ENCODE measurements around the gene RET.
A peak's percentile ranks its signal among the peaks of the same experiment; 100 is the strongest.
"Not testable (repeated sequence)": the region's sequence is repeated elsewhere in the genome, so short reads cannot be mapped to it uniquely, and the experiment has no call there.

The RET gene

GRCh38 chr10:43135064-43135463 is 58.2 kb downstream of the RET start:
- no peak for DNase-seq

- no peak for DNase-seq
Observed at GRCh38 chr10:43135656-43136055, 58.8 kb downstream of the RET start.

DNA sequence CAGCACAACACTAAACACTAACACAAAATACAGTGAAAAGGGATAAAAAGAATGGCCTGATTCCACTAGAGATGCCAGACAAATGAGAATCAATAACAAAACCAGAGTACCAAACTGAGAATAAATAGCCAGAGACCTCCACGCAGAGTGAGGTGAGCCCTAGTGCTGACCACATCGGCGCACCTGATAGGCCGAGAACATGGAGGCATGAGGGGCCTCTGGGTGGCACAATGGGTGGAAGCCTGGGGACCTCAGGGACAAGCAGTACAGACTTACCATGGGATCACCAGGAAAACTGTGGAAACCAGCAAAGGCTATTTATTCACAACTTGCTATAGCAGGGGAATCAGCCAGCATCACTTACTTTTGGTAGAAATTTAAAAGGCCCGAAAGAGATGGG is 59.6 kb downstream of the RET start:
- DNase-seq, result no peak

DNA sequence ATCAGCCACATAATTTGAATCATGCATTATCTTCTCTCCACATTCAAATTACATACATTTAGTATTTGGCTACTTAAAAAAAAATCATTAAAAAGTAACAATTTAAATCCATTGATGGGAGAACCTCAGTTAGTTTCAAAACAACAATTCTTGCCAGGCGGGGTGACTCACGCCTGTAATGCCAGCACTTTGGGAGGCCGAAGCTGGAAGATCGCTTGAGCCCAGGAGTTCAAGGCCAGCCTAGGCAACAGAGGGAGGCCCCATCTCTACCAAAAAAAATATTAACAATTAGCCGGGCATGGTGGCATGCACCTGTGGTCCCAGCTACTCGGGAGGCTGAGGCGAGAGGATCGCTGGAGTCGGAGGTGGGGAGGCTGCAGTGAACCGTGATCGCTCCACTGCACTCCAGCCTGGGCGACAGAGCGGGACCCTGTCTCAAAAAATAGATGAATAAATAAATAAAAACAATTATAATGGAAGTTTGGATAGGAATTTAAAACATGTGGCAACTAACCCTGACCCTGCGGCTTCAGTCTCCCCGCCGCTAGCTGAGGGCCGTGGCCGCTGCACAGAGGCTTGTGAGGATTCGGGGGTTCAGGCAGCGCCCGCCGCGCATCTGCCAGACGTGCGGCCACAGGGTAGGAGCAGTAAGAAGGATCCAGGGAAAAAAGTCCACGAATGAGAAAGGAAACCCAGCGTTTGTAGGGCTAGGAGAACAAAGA is 60.3 kb downstream of the RET start:
- no peak for DNase-seq

DNA sequence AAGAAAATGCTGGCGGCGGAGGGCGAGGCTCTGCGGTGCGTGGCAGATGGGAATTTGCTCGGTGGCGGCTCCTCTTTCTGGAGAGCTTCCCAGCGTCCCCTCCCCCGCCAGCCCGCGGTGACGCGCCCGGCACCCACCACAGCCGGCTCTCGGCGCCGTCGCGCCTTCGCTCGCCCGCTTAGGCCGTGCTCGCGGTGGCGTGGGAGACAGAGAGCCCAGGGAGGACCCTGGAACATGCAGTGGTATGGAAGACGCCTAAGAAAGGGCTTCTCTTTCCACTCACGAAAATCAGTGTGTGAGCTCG is 60.8 kb downstream of the RET start:
- peak; percentile 91 for DNase-seq

DNA sequence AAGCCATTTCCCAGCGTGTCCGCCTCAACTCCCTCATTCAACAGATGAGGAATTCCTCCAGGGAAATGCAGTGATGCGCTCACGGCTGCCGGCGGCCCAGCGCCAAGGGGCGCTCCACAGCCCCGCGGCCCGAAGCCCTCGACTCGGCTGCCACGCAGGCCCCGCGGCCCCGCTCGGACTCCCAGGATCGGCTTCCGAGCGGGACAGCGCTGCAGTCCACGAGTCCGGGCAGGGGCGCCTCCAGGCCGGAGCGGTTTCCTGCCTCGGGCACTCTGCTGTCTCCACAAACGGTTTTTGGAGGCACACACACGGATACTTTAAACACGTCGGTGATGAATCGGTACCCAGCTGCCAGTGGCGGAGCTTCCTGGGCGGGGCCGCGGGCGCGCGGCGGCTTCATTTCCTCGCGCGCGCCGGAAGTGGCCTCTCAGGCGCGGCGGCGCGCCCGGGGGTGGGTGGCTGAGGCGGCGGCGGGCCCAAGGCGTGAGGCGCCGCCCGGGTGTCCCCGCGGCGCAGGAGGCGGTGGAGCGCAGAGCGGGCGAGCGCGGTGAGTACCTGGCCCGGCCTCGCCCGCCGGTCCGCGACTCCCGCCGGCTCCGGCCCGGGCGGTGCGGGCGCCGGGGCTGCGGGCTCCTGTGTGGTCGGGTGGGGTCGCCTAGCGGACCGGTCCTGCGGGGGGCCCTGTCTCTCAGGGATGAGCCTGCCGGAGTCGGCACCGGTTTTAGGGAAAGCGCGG is 61.3 kb downstream of the RET start, which contains the start of gene CSGALNACT2:
Gene CSGALNACT2 (plus strand): TSS at position 425 of the 736 bp plus-strand sequence. CDS start 16,705 bp downstream, outside the sequence.
- peak; percentile 69 for DNase-seq

DNA sequence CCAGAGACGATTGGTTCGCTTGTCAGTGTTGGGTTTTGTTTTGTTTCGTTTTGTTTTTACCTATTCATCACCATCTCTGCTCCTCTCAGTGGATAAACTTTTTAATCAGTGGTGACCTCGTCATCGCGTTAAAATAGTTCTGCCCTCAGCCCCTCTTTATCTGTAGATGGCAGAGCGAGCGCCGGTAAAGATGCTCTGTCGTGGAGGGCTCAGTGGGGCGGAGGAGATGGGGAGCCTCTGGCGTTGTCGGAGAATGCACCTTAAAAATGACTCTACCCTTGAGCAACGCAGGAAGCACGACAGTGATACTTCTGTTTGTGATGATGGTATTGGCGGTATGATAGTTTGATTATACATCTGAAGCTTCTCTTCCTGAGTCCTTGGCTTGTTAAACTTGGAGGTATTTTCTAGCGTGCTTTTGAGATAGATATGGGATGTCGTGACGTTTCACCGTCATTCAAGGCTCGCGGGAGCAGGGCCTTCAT is 61.9 kb downstream of the RET start:
- DNase-seq, result no peak

DNA sequence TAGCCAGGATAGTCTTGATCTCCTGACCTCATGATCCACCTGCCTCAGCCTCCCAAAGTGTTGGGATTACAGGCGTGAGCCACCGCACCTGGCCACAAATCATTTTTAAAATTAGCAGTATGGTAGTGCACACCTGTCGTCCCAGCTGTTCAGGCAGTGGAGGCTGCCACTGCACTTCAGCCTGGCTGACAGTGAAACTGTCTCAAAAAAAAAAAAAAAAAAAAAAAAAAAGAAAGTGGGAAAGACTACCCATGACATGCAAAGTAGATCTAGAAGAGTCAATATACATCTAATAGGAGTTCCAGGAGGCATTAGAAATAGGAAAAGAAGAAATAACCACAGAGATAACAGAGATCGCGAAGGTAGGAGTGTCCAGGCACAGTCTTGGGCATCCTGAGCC is 64.6 kb downstream of the RET start:
- no peak for DNase-seq

DNA sequence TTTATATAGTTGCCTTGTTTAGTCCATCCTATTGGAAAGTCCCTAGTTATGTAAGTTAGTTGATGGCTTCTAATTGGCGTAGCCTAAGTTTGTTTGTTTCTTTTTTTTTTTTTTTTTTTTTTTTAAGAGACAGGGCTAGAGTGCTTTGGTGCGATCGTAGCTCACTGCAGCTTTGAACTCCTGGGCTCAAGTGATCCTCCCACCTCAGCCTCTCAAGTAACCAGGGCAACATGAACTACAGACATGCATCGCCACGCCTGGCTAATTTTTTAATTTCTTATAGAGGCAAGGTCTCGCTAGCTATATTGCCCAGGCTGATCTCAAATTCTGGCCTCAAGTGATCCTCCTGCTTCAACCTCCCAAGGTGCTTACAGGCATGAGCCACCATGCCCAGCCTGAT is 68.4 kb downstream of the RET start:
- DNase-seq, result no peak

DNA sequence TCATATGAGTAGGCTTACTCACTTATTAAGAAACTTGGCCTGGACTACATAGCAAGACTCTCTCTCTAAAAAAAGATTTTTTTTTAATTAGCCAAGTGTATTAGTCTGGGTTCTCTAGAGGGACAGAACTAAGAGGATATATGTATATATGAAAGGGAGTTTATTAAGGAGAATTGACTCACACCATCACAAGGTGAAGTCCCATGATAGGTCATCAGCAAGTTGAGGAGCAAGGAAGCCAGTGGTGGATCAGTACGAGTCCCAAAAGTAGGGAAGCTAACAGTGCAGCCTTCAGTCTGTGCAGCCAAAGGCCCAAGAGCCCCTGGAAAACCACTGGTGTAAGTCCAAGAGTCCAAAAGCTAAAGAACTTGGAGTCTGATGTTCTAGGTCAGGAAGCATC is 69.1 kb downstream of the RET start:
- DNase-seq, result not testable (repeated sequence)

DNA sequence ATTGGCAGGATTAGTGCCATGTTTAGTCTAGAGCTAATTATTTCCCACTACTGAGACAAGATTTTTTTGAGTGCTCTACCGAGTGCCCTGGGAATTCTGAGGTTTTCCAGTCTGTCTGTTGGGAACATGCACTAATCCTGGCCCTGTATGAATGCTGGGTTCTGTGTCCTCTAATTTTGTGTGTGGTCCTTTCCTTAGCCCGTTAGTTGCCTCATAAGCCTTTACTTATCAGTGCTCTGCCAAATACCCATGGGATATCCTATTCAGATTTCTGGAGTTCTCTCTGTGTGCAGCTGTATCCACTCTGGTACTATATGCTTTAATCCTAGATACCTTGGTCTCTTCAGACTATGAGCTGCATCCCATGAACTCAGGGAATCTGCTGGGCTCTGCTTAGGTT is 74.5 kb downstream of the RET start:
- DNase-seq, result no peak

GRCh38 chr10:43153901-43154300 is 77.0 kb downstream of the RET start:
- no peak for DNase-seq

GRCh38 chr10:43155221-43155620 is 78.4 kb downstream of the RET start:
- DNase-seq, result no peak

DNA sequence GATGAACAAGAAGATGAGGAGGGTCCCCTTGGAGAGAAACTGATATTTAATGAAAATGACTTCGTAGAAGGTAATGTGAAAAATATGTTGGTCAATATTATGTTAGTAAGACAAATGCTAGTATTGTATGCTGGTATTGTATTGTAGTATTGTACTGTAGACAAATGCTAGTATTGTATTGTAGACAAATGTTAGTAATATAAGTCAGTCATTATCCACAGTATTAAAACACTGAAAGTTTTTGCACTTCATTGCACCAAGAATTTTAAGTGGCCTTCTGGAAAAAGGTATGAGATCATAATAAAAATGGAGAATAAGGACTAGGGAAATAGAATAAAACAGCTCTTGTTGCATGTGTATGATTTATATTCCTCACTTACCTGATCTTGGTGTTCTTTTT is 78.9 kb downstream of the RET start:
- no peak for DNase-seq

DNA sequence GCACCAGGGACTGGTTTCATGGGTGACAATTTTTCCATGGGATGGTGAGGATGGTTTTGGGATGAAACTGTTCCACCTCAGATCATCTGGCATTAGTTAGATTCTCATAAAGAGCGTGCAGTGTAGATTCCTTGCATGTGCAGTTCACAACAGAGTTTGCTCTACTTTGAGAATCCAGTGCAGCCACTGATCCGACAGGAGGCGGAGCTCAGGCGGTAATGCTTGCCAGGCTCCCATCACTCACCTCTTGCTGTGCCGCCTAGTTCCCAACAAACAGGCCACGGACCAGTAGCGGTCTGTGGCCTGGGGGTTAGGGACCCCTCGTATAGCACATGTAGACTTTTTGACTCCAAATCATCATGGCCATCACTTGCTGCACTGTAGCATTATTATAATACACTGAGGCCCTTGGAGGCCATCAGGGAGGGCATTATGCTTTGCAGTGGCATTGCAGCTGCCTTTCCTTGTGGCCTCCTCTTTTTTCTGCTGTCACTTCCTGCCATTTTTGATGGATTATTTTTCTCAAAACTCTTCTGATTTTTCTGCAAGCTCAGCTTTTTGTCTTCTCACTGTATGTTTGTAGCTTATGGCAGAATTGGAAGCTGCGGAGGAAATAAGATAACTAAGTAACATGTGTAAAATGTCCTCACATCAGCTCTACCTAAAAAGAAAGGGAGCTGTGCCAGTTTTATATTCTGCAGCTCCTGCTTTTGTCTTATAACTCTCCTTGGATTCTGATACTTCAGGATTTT is 79.9 kb downstream of the RET start:
- DNase-seq, result no peak

- DNase-seq, result no peak
Observed at GRCh38 chr10:43158636-43159035, 81.8 kb downstream of the RET start.

DNA sequence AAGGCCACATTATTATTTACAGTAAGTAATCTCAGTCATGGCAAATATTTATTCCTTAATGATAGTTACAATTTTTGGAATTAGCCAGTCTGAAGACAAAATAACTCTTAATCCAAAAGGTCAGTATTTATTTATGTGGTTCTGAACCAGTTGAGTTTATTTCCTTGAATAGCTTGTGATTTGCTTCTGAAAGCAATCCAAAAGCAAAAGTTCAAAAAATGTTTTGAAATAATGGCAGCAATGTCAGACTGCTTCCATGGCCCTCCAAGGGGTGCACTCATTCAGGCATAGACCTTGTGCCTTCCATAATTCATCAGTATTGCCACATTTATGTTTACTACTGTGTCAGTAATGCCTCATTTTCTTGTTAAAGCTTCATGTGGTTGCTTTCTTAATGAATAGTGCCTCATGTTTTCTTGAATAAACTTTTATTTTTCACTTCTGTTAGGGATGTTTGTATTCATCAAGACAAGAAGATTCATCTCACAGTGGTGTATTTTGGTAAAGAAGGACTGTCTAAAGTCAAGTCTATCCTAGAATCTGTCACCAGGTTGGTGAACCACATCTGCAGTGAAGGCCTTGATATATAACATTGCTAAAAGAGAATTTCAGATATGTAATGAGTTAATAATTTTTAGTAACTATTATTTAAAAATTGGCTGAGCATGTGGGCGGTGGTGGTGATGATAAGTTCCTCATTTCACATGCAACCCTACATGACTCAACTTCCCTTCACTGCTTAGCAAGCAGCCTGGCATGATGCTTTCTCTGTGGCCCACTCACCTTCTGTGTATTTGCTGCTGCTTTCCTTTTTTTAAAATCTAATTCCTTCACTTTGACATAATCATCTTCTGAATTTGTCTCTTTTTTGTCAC is 83.4 kb downstream of the RET start:
- no peak for DNase-seq

GRCh38 chr10:43160921-43161255 is 84.0 kb downstream of the RET start:
- no peak for DNase-seq

DNA sequence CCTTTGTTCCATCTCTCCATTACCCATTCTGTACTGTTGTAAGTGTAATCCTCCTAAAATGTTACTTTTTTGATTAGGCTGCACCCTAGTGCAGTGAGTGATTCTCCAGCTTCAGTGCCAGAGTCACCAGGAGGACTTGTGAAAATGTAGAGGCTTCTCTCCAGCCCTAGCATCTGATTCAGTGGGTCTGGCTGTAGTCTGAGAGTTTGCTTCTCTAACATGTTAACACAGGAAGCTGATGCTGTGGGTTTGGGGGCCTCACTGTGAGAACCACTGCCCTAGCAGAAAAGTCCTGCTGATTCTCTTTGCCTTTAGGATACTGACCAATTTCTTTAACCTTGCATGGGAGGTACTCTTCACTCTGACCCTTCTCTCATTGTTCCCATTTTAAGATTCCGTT is 85.7 kb downstream of the RET start:
- DNase-seq, result no peak

DNA sequence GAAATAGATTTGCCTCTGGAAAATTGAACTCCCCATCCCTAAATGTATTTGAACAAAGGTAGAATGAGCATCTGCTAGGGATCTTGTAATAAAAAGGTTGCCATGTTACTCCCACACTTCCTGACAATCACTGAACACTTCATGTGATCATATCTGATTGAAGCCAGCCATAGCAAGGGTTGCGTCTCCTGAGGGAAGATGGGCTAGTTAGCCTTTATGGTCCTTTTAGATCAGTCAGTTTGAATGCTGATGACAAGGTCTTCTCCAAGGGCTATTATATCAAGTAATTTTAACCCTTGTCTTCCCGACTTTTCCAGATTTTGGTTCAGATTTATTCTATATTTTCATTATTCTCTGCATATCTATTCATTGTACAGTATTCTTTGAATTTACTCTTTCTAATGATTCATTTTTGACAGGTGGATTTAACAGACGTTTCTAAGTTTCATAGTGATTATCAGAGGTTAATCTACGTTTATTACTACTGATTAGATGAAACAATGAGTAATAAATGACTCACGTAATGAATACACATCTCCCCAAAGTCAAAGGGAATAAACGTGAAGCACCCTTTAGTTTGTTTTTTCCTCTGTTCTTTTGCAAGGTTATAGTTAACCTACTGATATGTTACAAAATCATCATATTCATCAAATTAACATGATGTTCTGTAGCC is 89.5 kb downstream of the RET start:
- DNase-seq, result no peak

GRCh38 chr10:43166880-43167497 is 90.1 kb downstream of the RET start:
- DNase-seq, result no peak

Data from right kidney (tissue), 1 donor.